Measurements from ENCODE around the gene MKLN1. TPM values are rescaled to one million over a fixed set of nuclear protein-coding genes. Genes with fewer than 3 reads are reported as not detected.

Gene MKLN1
- polyA plus RNA-seq, 1 of the 3 experiments (the other 2 are of a cell fraction) = 11.0 TPM

DNA sequence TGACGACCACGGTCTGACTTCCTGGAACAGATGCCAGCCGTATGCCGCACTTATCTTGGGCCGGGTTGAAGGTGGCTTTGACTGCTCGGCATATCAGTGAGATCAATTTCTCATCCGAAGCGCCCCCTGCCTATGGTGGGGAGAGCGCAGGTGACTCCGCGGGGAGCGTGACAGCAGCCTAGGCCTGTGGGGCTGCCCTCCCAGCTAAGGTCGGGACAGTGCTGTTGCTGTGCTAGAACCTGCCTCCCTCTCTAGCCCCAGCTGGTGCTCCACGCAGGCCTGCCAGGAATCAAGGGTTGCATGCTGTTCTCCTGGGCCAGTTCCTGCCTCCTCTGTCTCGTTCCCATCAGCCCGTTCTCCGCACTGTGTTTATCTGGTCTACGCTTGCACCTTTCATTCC is 178.9 kb downstream of the MKLN1 start:
- Histone ChIP-seq H3K79me2 (ENCODE audit: insufficient read depth) (peaks cover 63% of the 10 kb centered on the region), H3K4me3 (ENCODE audit: low read depth in 2 of 2, low read length in 1 of 2) (no peak overlapping the region), H3K4me2 (no peak overlapping the region), H3K9me2 (no peaks in the 10 kb centered on the region), H3K9me3 (no peaks in the 10 kb centered on the region), H3K9ac (no peak overlapping the region), H3F3A (replicated peaks; ENCODE audit: insufficient read depth) (peaks cover 80% of the 10 kb centered on the region), H3K36me3 (replicated peaks in 1 of 2; ENCODE audit: control insufficient read depth in 1 of 2, insufficient read depth in 2 of 2, low read length in 1 of 2) (peaks cover 44 to 63% of the 10 kb centered on the region in 2 experiments), H3K27me3 (ENCODE audit: insufficient read depth) (no peaks in the 10 kb centered on the region), H4K20me1 (ENCODE audit: insufficient read depth) (peaks cover 89% of the 10 kb centered on the region), H3K4me1 (ENCODE audit: control insufficient read depth in 1 of 2, insufficient read depth in 2 of 2, low read depth in 1 of 2, low read length in 1 of 2) (peaks cover 15 to 31% of the 10 kb centered on the region in 2 experiments; a peak in 3 of 4 replicates), H3K27ac (ENCODE audit: low read depth in 2 of 2, low read length in 1 of 2) (peak overlapping the region in 1 of 2 experiments; percentile 29; a peak in 1 of 4 replicates), H2AFZ (ENCODE audit: low read depth) (no peak overlapping the region)
- TF ChIP-seq REST (IDR thresholded peaks at IDR 0.05; ENCODE audit: low read depth, low read length) = no peak
- no peak for TF ChIP-seq JUND (IDR thresholded peaks at IDR 0.05)
- TF ChIP-seq USF2 (IDR thresholded peaks at IDR 0.05; ENCODE audit: borderline replicate concordance, low read depth, low read length) = no peak
- no peak for TF ChIP-seq GATA2 (CRISPR knock-in tag; IDR thresholded peaks at IDR 0.05)
- TF ChIP-seq, protein P1, sequence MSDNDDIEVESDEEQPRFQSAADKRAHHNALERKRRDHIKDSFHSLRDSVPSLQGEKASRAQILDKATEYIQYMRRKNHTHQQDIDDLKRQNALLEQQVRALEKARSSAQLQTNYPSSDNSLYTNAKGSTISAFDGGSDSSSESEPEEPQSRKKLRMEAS (IDR thresholded peaks at IDR 0.05; ENCODE audit: low read depth) = no peak
- TF ChIP-seq FOSL2 (IDR thresholded peaks at IDR 0.05; ENCODE audit: borderline replicate concordance, low read depth) = no peak
- TF ChIP-seq MEF2A (IDR thresholded peaks at IDR 0.05; ENCODE audit: borderline replicate concordance, low read depth) = no peak
- TF ChIP-seq CTCF (IDR thresholded peaks at IDR 0.05) = no peak
- no peak for TF ChIP-seq GABPA (IDR thresholded peaks at IDR 0.05; ENCODE audit: low read depth)
- no peak for TF ChIP-seq RXRA (IDR thresholded peaks at IDR 0.05; ENCODE audit: borderline replicate concordance, low read depth)
- no peak for TF ChIP-seq RAD21 (IDR thresholded peaks at IDR 0.05; ENCODE audit: low read length)
- TF ChIP-seq IRF3 (IDR thresholded peaks at IDR 0.05; ENCODE audit: low read depth, low read length) = no peak
- TF ChIP-seq NFIC (IDR thresholded peaks at IDR 0.05; ENCODE audit: borderline replicate concordance) = no peak
- TF ChIP-seq TCF12 (IDR thresholded peaks at IDR 0.05) = no peak
- no peak for TF ChIP-seq ELF1 (IDR thresholded peaks at IDR 0.05)
- TF ChIP-seq SMC3 (IDR thresholded peaks at IDR 0.05; ENCODE audit: low read depth, low read length) = no peak
- DNase-seq = no peak
- ChIA-PET CTCF (interaction anchor here (0.8 to 15.5 kb wide), 19 partner anchors 12 to 610 kb away, joined by 3 to 291 read pairs (median 4); no protein-coding TSS in a partner anchor), POLR2A (interaction anchor here (0.6 kb wide), 1 partner anchor 21 kb away, joined by 3 read pairs; no protein-coding TSS in a partner anchor)
- 93% methylated on average over 18 of the region's 18 CpGs for WGBS (ENCODE audit: low lambda C conversion rate)

All from SK-N-SH (cell line).